CD1c-positive myeloid dendritic cell (primary cell): ENCODE measurements around the gene MSANTD1.

ENCODE experiments used
- DNase-seq: peaks from one replicate; pipeline ENCODE4 v3.0.0-alpha.2; 2016; ENCODE audit errors: extremely low spot score

MSANTD1 gene

GRCh38 chr4:3233391-3234071 is 15.4 kb upstream of the MSANTD1 start:
- DNase-seq, result no peak

GRCh38 chr4:3234171-3235029 is 14.6 kb upstream of the MSANTD1 start:
- no peak for DNase-seq

DNA sequence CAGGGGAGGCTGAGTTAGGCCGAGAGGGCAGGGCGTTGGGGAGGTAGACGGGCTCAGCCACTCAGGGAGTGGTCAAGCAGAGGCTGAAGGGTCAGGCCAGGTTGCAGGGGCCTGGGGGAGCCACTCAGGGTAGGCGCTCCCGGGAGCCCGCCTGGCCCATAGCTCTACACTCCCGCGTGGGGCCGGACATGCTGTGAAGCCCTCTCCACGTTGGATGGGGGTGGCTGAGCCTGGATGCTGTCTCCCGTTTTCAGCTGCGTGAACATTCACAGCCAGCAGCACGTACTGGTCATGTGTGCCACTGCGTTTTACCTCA is 14.0 kb upstream of the MSANTD1 start:
- no peak for DNase-seq

GRCh38 chr4:3235581-3235980 is 13.4 kb upstream of the MSANTD1 start:
- DNase-seq, result no peak

DNA sequence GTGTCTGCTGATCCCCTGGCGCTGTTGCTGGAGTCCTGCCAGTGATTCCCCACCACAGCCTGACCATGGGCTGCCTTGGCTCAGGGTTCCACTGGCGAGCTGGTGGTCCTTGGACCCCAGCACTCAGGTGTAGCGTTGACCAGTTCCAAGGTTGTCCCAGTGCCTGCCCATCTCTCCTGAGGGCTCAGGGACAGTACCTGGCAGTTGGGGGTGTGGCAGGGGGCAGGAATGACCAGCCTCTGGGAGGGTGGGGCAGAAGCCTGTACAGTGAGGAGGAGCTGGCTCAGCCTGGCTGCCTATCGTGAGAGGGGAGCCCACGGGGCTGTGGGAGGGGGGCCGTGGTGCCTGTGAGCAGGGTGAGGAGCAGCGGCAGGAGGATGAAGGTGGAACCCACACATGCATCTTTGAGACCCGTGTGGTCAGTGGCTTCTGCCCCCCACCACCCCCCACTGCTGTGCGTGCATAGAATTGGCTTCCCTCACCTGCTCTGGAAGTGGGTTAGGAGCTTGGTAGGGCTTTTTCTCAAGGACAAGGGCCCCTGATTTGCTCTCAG is 12.6 kb upstream of the MSANTD1 start:
- DNase-seq, result no peak

- no peak for DNase-seq
Measured at GRCh38 chr4:3237266-3237665, 11.7 kb upstream of the MSANTD1 start.

DNA sequence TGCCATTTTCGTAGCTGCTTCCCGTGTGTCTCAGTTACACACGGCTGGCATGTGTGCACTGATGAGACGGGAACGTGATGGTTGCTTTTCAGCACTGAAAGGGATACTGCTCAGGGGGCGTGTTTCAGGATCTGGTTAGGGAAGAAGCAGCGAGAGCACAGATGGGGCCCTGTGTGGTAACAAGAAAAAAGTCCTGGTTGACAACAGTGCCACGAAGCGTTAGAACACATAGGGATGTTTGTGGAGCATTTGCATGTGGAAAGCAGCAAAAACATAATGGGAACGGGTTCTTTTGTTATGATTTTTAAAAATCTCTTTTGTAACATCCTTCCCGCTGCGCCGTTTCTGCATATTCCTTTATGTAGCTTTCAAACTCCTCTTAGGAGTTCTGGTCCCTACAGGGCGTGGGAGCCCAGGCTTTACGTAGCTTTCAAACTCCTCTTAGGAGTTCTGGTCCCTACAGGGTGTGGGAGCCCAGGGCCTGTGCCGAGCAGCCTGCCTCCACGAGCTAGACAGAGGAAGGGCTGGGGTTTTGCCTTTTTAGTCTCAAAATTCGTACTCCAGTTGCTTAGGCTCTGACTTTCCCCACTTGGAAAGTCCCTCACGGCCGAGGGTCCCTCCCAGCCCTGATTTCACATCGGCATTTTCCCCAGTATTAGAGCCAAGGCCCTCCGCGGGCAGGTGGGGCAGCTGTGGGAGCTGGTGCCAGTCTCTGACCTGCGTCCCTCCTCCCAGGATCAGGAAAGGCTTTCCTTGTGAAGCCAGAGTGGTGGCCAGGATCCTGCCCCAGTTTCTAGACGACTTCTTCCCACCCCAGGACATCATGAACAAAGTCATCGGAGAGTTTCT is 11.0 kb upstream of the MSANTD1 start:
- no peak for DNase-seq

- no peak for DNase-seq
Measured at GRCh38 chr4:3238721-3239120, 10.2 kb upstream of the MSANTD1 start.

GRCh38 chr4:3239303-3239702 is 9.7 kb upstream of the MSANTD1 start:
- DNase-seq, result no peak

DNA sequence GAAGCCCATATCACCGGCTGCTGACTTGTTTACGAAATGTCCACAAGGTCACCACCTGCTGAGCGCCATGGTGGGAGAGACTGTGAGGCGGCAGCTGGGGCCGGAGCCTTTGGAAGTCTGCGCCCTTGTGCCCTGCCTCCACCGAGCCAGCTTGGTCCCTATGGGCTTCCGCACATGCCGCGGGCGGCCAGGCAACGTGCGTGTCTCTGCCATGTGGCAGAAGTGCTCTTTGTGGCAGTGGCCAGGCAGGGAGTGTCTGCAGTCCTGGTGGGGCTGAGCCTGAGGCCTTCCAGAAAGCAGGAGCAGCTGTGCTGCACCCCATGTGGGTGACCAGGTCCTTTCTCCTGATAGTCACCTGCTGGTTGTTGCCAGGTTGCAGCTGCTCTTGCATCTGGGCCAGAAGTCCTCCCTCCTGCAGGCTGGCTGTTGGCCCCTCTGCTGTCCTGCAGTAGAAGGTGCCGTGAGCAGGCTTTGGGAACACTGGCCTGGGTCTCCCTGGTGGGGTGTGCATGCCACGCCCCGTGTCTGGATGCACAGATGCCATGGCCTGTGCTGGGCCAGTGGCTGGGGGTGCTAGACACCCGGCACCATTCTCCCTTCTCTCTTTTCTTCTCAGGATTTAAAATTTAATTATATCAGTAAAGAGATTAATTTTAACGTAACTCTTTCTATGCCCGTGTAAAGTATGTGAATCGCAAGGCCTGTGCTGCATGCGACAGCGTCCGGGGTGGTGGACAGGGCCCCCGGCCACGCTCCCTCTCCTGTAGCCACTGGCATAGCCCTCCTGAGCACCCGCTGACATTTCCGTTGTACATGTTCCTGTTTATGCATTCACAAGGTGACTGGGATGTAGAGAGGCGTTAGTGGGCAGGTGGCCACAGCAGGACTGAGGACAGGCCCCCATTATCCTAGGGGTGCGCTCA is 8.7 kb upstream of the MSANTD1 start:
- no peak for DNase-seq

GRCh38 chr4:3240936-3241522 is 7.9 kb upstream of the MSANTD1 start:
- DNase-seq, result no peak

DNA sequence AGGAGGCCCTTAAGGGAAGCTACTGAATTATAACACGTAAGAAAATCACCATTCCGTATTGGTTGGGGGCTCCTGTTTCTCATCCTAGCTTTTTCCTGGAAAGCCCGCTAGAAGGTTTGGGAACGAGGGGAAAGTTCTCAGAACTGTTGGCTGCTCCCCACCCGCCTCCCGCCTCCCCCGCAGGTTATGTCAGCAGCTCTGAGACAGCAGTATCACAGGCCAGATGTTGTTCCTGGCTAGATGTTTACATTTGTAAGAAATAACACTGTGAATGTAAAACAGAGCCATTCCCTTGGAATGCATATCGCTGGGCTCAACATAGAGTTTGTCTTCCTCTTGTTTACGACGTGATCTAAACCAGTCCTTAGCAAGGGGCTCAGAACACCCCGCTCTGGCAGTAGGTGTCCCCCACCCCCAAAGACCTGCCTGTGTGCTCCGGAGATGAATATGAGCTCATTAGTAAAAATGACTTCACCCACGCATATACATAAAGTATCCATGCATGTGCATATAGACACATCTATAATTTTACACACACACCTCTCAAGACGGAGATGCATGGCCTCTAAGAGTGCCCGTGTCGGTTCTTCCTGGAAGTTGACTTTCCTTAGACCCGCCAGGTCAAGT is 6.9 kb upstream of the MSANTD1 start:
- no peak for DNase-seq

GRCh38 chr4:3243136-3243780 is 5.7 kb upstream of the MSANTD1 start:
- no peak for DNase-seq

DNA sequence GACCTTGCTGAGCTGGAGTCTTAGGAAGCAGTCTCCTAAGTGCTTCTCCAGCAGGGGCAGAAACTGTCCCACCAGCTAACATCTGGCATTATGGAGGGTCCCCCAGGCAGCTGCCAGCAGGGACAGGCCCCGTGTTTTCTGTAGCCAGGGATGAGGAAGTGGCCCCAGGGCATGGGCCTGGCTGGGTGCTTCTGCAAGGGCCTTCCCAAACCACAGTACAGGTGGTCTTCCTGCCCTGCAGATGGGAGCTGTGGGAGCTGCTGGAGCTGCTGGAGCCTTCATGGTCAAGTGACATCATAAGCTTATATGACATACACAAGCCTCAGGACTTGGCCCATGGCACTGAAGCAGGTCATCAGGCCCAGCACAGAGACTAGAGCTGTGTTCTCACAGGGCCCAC is 5.0 kb upstream of the MSANTD1 start:
- DNase-seq, result no peak

GRCh38 chr4:3244747-3245146 is 4.2 kb upstream of the MSANTD1 start:
- no peak for DNase-seq

GRCh38 chr4:3245676-3246075 is 3.3 kb upstream of the MSANTD1 start:
- no peak for DNase-seq

DNA sequence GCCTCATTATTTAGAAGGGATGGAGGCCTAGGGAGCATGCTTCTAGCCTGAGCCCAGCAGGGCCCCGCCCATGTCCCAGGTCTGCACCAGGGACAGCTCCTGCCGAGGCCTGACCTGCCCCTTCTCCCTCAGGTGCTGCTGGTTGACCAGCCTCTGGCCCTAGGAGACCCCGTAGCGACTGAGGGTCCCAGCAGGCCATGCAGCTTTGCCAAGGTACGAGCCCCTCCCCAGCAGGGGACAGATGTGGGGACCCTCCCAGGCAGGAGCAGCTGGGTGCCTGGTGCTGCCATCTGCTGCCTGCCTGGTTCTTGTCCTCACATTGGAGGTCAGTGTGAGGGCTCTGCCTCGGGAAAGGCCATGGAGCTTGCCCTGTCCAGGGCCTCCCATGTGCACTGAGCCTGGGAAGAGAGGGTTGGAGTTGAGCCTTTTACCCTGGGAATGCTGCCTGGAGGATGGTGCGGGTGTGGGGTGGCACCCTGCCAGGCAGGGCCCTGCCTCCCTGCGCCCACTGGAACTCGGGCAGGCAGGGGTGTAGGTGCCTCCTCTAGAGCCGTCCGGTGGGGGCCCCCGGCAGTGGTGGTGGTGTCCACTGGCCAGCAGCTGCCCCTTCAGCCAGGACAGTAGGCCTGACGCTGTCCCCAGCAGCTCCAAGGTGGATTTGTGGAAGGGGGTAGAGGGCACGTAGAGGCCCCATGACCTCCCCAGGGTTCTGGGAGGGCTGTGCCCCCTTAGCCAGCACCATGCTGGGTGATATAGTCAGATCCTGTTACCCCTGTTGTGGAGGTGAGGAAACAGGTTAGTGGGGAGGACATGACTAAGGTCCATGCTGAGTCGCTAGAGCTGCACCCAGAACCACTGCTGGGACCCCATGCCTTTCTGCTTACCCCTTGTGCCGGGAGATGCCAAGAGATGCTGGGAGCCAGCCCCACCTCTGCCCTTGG is 2.2 kb upstream of the MSANTD1 start:
- no peak for DNase-seq

GRCh38 chr4:3247399-3248177 is 1.4 kb upstream of the MSANTD1 start:
- no peak for DNase-seq
